Breast epithelium (tissue), 3 donors: ENCODE measurements around the gene HMGXB3.

Source experiments
- CTCF ChIP-seq, 3 donors: fragments of 450-650 bp; IDR thresholded peaks; one replicate each; pipeline ENCODE4 v1.5.1; 2016 to 2017; ENCODE audit warnings: antibody characterized with exemption in 3 of 3, mild to moderate bottlenecking in 3 of 3, moderate library complexity in 3 of 3
- POLR2A ChIP-seq: fragments of 450-650 bp; IDR thresholded peaks from one replicate; pipeline ENCODE4 v1.6.1; 2016; ENCODE audit warnings: antibody characterized with exemption, mild to moderate bottlenecking, moderate library complexity

GRCh38 chr5:150006318-150006717 is 5.8 kb downstream of the HMGXB3 start:
- TF ChIP-seq POLR2A: no peak
- no peak for TF ChIP-seq CTCF (IDR thresholded peaks at IDR 0.05)
